OCI-LY7 (cell line): ENCODE measurements around the gene ARRB1. TPM values are rescaled to one million over a fixed set of nuclear protein-coding genes. Genes with fewer than 3 reads are reported as not detected.

Experiments used
- BruUV-seq: library from RNA; stranded (reverse); fragments of 400-500 nt; replicated peaks from 2 replicates; lab custom pipeline; 2021; lab: Mats Ljungman, UMichigan
- CTCF ChIA-PET: fragments of 300-600 bp; sonication (Branson Sonifier 250); formaldehyde crosslinking; loops from one replicate; lab custom pipeline; 2022; ENCODE audit warnings: antibody characterized with exemption; ENCODE audit not compliant: unreplicated experiment; lab: Charles Lee
- POLR2A ChIA-PET: fragments of 300-600 bp; sonication (Branson Sonifier 250); formaldehyde crosslinking; loops from one replicate; lab custom pipeline; 2022; ENCODE audit warnings: antibody characterized with exemption; lab: Charles Lee
- DNase-seq: peaks from one replicate; pipeline ENCODE4 v3.0.0-alpha.2; 2015; ENCODE audit warnings: low spot score
- H2AFZ ChIP-seq: fragments of 200-600 bp; sonication (generic), shearing (Covaris generic); 2 replicates; pipeline ENCODE4 v1.6.1; 2014; ENCODE audit warnings: mild to moderate bottlenecking, antibody characterized with exemption, low read length, moderate library complexity
- H3K27ac ChIP-seq: fragments of 200-600 bp; sonication (generic); 2 replicates; pipeline ENCODE4 v1.5.1; 2014; ENCODE audit warnings: mixed run types, low read depth, mild to moderate bottlenecking, moderate library complexity, low read length, inconsistent platforms; ENCODE audit not compliant: poor library complexity, severe bottlenecking
- H3K36me3 ChIP-seq: fragments of 200-600 bp; sonication (generic); 2 replicates; pipeline ENCODE4 v1.6.1; 2014; ENCODE audit warnings: mild to moderate bottlenecking, antibody characterized with exemption, low read length, moderate library complexity, mixed read lengths; ENCODE audit not compliant: insufficient read depth
- H3K4me1 ChIP-seq: fragments of 200-600 bp; sonication (generic); 2 replicates; pipeline ENCODE4 v1.5.1; 2014; ENCODE audit warnings: mild to moderate bottlenecking, low read length; ENCODE audit not compliant: insufficient read depth, poor library complexity, severe bottlenecking
- H3K4me2 ChIP-seq: fragments of 200-600 bp; sonication (generic); 2 replicates; pipeline ENCODE4 v1.6.1; 2014; ENCODE audit warnings: mild to moderate bottlenecking, low read length
- H3K4me3 ChIP-seq: fragments of 200-600 bp; sonication (generic); 2 replicates; pipeline ENCODE4 v1.5.1; 2014; ENCODE audit warnings: mild to moderate bottlenecking, low read depth, low read length; ENCODE audit not compliant: poor library complexity, severe bottlenecking
- H3K79me2 ChIP-seq: fragments of 200-600 bp; sonication (generic); 2 replicates; pipeline ENCODE4 v1.6.1; 2016; ENCODE audit warnings: low read depth, mild to moderate bottlenecking, low read length, moderate library complexity, mixed read lengths; ENCODE audit not compliant: insufficient read depth
- H3K9me2 ChIP-seq: fragments of 200-600 bp; sonication (generic); 2 replicates; pipeline ENCODE4 v1.6.1; 2016; ENCODE audit warnings: mild to moderate bottlenecking, low read length, mixed read lengths; ENCODE audit not compliant: insufficient read depth
- H3K9me3 ChIP-seq: fragments of 200-600 bp; sonication (generic); 2 replicates; pipeline ENCODE4 v1.6.1; 2014; ENCODE audit warnings: mild to moderate bottlenecking, mixed run types, low read length, mixed read lengths
- H4K20me1 ChIP-seq: fragments of 200-600 bp; sonication (generic); 2 replicates; pipeline ENCODE4 v1.6.1; 2014; ENCODE audit warnings: mild to moderate bottlenecking, antibody characterized with exemption, low read length, moderate library complexity, mixed read lengths; ENCODE audit not compliant: insufficient read depth
- EZH2phosphoT487 ChIP-seq: fragments of 200-600 bp; sonication (generic); IDR thresholded peaks from 2 replicates; pipeline ENCODE4 v1.6.1; 2018; ENCODE audit warnings: low read depth, borderline replicate concordance, mild to moderate bottlenecking, mixed run types, antibody characterized with exemption, low read length, moderate library complexity, mixed read lengths
- intact Hi-C: fragments of 100-400 bp; cut with micrococcal nuclease; formaldehyde crosslinking; loops from one replicate; pipeline ENCODE4 v1.10.0; 2022; ENCODE audit not compliant: unreplicated experiment
- total RNA-seq, 2 experiments: library from RNA; depleted of rRNA in 1 of 2; stranded (reverse); fragments of >200 nt in 1 of 2; shearing (Covaris generic) in 1 of 2; gene quantifications; 2 replicates each; pipeline ENCODE4 v1.2.3, GENCODE V29; 2014 to 2022
- TF ChIP-seq, protein P1 (sequence below): fragments of 200-600 bp; sonication (generic); conservative IDR thresholded peaks from 2 replicates; pipeline ENCODE4 v1.5.1; 2014; ENCODE audit warnings: mild to moderate bottlenecking, antibody characterized with exemption, low read length, moderate library complexity, mixed read lengths

ARRB1 gene
- total RNA-seq, 2 experiments from 2014 or later, result not detected

DNA sequence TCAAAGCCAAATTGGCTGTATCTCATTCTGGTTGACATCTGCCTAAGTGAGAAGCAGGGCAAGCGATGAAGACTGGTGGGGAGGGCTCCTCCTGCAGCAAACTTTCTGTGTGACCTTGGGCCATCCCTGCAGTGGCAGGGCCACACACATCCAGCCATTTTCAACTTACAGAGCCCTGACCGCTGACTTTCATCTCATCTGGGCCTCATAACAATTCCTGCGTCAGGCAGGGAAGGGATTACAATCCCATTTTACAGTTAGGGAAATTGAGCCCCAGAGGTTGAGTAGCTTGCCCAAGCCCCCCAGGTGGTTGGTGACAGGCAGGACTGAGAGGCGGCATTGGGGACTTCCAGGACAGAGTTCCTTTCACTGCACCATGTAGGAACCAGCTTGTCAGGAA lies 89.0 kb downstream of the ARRB1 start:
- Histone ChIP-seq H3K9me2 (no peaks in the 10 kb centered on the region), H3K4me1 (peaks cover 13% of the 10 kb centered on the region), H3K27ac (no peak overlapping the region), H3K4me3 (no peak overlapping the region), H2AFZ (no peak overlapping the region), H3K9me3 (no peaks in the 10 kb centered on the region), H3K4me2 (no peak overlapping the region), H4K20me1 (no peaks in the 10 kb centered on the region), H3K36me3 (no peaks in the 10 kb centered on the region), H3K79me2 (no peaks in the 10 kb centered on the region)
- no TSS peak for BruUV-seq
- ChIA-PET CTCF (no interaction called here), POLR2A (interaction anchor here (0.6 kb wide), 1 partner anchor 70 kb away, joined by 3 read pairs; no protein-coding TSS in a partner anchor)
- DNase-seq, result no peak
- TF ChIP-seq EZH2phosphoT487, result no peak
- TF ChIP-seq, protein P1, sequence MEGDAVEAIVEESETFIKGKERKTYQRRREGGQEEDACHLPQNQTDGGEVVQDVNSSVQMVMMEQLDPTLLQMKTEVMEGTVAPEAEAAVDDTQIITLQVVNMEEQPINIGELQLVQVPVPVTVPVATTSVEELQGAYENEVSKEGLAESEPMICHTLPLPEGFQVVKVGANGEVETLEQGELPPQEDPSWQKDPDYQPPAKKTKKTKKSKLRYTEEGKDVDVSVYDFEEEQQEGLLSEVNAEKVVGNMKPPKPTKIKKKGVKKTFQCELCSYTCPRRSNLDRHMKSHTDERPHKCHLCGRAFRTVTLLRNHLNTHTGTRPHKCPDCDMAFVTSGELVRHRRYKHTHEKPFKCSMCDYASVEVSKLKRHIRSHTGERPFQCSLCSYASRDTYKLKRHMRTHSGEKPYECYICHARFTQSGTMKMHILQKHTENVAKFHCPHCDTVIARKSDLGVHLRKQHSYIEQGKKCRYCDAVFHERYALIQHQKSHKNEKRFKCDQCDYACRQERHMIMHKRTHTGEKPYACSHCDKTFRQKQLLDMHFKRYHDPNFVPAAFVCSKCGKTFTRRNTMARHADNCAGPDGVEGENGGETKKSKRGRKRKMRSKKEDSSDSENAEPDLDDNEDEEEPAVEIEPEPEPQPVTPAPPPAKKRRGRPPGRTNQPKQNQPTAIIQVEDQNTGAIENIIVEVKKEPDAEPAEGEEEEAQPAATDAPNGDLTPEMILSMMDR, result no peak
- intact Hi-C loops, result no loop called here

- TF ChIP-seq, protein P1, result no peak
- TF ChIP-seq EZH2phosphoT487, result no peak
- Histone ChIP-seq H3K4me2 (no peak overlapping the region), H4K20me1 (no peaks in the 10 kb centered on the region), H2AFZ (no peak overlapping the region), H3K4me3 (no peak overlapping the region), H3K27ac (no peak overlapping the region), H3K79me2 (no peaks in the 10 kb centered on the region), H3K4me1 (peaks cover 13% of the 10 kb centered on the region), H3K9me2 (no peaks in the 10 kb centered on the region), H3K9me3 (no peaks in the 10 kb centered on the region), H3K36me3 (no peaks in the 10 kb centered on the region)
- ChIA-PET POLR2A (interaction anchor here (0.6 kb wide), 1 partner anchor 69 kb away, joined by 3 read pairs; no protein-coding TSS in a partner anchor), CTCF (no interaction called here)
- BruUV-seq, result no TSS peak
- intact Hi-C loops, result no loop called here
- DNase-seq, result no peak
These were observed 89.5 kb downstream of the ARRB1 start for GRCh38 chr11:75261902-75262361.

- no peaks in the 10 kb centered on the region for H3K9me2 ChIP-seq
- H3K4me1 ChIP-seq, result peaks cover 4% of the 10 kb centered on the region
- no peak for TF ChIP-seq EZH2phosphoT487
- TF ChIP-seq, protein P1, result no peak
- no peaks in the 10 kb centered on the region for H3K36me3 ChIP-seq
- no peak overlapping the region for H3K27ac ChIP-seq
- BruUV-seq, result no TSS peak
- ChIA-PET CTCF (no interaction called here), POLR2A (no interaction called here)
- intact Hi-C loops, result no loop called here
- no peak overlapping the region for H3K4me3 ChIP-seq
- H3K9me3 ChIP-seq, result no peaks in the 10 kb centered on the region
- DNase-seq, result no peak
- H3K4me2 ChIP-seq, result no peak overlapping the region
- H3K79me2 ChIP-seq, result no peaks in the 10 kb centered on the region
- no peak overlapping the region for H2AFZ ChIP-seq
- no peaks in the 10 kb centered on the region for H4K20me1 ChIP-seq
These were observed 90.9 kb downstream of the ARRB1 start for GRCh38 chr11:75260396-75261170.
